Memory B cell (primary cell): ENCODE results near the gene CAMKMT.

ENCODE experiments used
- ATAC-seq: fragments of 150-1000 bp; cut with Tn5 transposase; 2 replicates; pipeline ENCODE4 v1.10.0; 2021; ENCODE audit warnings: low read depth, mild to moderate bottlenecking, moderate library complexity
- DNase-seq, 2 donors: peaks; one replicate each; pipeline ENCODE4 v3.0.0; 2022; ENCODE audit warnings: low spot score in 2 of 2
- H3K27ac Mint-ChIP-seq: one replicate; pipeline ENCODE4 v1.8.0; 2022; ENCODE audit warnings: mild to moderate bottlenecking, moderate library complexity, mixed read lengths
- H3K27me3 Mint-ChIP-seq: one replicate; pipeline ENCODE4 v1.8.0; 2022; ENCODE audit warnings: mixed read lengths
- H3K36me3 Mint-ChIP-seq: one replicate; pipeline ENCODE4 v1.8.0; 2022; ENCODE audit warnings: mild to moderate bottlenecking, mixed read lengths
- H3K4me1 Mint-ChIP-seq: one replicate; pipeline ENCODE4 v1.8.0; 2022; ENCODE audit warnings: mixed read lengths
- H3K4me3 Mint-ChIP-seq: one replicate; pipeline ENCODE4 v1.8.0; 2022; ENCODE audit warnings: mild to moderate bottlenecking, moderate library complexity, mixed read lengths
- H3K9me3 Mint-ChIP-seq: one replicate; pipeline ENCODE4 v1.8.0; 2022; ENCODE audit warnings: mixed read lengths

The CAMKMT gene

GRCh38 chr2:44526352-44526751, 164.6 kb downstream of the CAMKMT start:
- Mint-ChIP-seq H3K27ac (no peak overlapping the region), H3K9me3 (peaks cover 5% of the 10 kb centered on the region), H3K27me3 (no peaks in the 10 kb centered on the region), H3K36me3 (peaks cover 14% of the 10 kb centered on the region), H3K4me1 (peaks cover 3% of the 10 kb centered on the region), H3K4me3 (no peak overlapping the region)
- no peak for ATAC-seq
- no peak for DNase-seq

DNA sequence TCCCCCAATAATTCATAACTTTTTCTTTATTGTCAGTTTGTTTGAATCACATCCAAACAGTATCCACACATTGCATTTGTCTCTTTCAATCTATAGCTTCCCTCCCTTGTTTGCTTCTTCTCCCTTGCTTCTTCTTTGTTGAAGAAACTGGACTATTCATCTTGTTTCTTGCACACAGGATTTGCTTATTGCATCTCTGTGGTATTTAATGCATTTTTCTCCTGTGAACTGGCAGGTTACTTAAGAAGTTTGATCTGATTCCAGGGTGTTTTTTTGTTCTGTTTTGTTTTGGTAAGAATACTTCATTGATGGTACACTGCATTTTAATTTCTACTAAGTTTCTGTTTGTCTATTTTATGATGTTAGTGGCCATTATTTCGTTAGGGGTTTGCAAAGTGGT, 166.8 kb downstream of the CAMKMT start:
- DNase-seq = no peak
- H3K36me3 Mint-ChIP-seq = peaks cover 18% of the 10 kb centered on the region

GRCh38 chr2:44529448-44529847, 167.7 kb downstream of the CAMKMT start:
- ATAC-seq (no peak), DNase-seq (no peak)
- Mint-ChIP-seq H3K4me1 (peaks cover 6% of the 10 kb centered on the region), H3K36me3 (peaks cover 20% of the 10 kb centered on the region), H3K9me3 (peaks cover 3% of the 10 kb centered on the region), H3K27me3 (no peaks in the 10 kb centered on the region), H3K27ac (no peak overlapping the region), H3K4me3 (no peak overlapping the region)

More for the DNA sequence above, 166.8 kb downstream of the CAMKMT start:
- H3K27ac Mint-ChIP-seq = no peak overlapping the region
- ATAC-seq = no peak
- H3K4me3 Mint-ChIP-seq = no peak overlapping the region
- no peaks in the 10 kb centered on the region for H3K27me3 Mint-ChIP-seq
- peaks cover 5% of the 10 kb centered on the region for H3K4me1 Mint-ChIP-seq
- H3K9me3 Mint-ChIP-seq = peaks cover 4% of the 10 kb centered on the region

GRCh38 chr2:44531289-44531688, 169.5 kb downstream of the CAMKMT start:
- H3K4me3 Mint-ChIP-seq = no peak overlapping the region
- peaks cover 8% of the 10 kb centered on the region for H3K4me1 Mint-ChIP-seq
- no peak overlapping the region for H3K27ac Mint-ChIP-seq
- ATAC-seq (no peak), DNase-seq (no peak)
- H3K27me3 Mint-ChIP-seq = no peaks in the 10 kb centered on the region
- peaks cover 4% of the 10 kb centered on the region for H3K9me3 Mint-ChIP-seq
- H3K36me3 Mint-ChIP-seq = peaks cover 18% of the 10 kb centered on the region

- Mint-ChIP-seq H3K27me3 (no peaks in the 10 kb centered on the region), H3K4me1 (peaks cover 13% of the 10 kb centered on the region), H3K4me3 (no peak overlapping the region), H3K9me3 (peaks cover 6% of the 10 kb centered on the region), H3K27ac (no peak overlapping the region), H3K36me3 (peaks cover 16% of the 10 kb centered on the region)
- no peak for ATAC-seq
- DNase-seq = no peak
Observed at GRCh38 chr2:44532031-44532430, 170.3 kb downstream of the CAMKMT start.

- Mint-ChIP-seq H3K27ac (no peak overlapping the region), H3K9me3 (peaks cover 9% of the 10 kb centered on the region), H3K4me1 (peaks cover 15% of the 10 kb centered on the region), H3K4me3 (no peak overlapping the region), H3K27me3 (no peaks in the 10 kb centered on the region), H3K36me3 (peaks cover 16% of the 10 kb centered on the region)
- DNase-seq = no peak
- no peak for ATAC-seq
Observed at GRCh38 chr2:44533508-44533907, 171.8 kb downstream of the CAMKMT start.

- Mint-ChIP-seq H3K27me3 (no peaks in the 10 kb centered on the region), H3K27ac (no peak overlapping the region), H3K36me3 (peaks cover 16% of the 10 kb centered on the region), H3K4me1 (peaks cover 13% of the 10 kb centered on the region), H3K9me3 (peaks cover 9% of the 10 kb centered on the region), H3K4me3 (no peak overlapping the region)
- DNase-seq (no peak), ATAC-seq (no peak)
Observed at GRCh38 chr2:44535376-44535775, 173.6 kb downstream of the CAMKMT start.

GRCh38 chr2:44537264-44537663, 175.5 kb downstream of the CAMKMT start:
- no peaks in the 10 kb centered on the region for H3K27me3 Mint-ChIP-seq
- DNase-seq = no peak
- ATAC-seq = peak; percentile 38
- peaks cover 13% of the 10 kb centered on the region for H3K4me1 Mint-ChIP-seq
- peaks cover 9% of the 10 kb centered on the region for H3K9me3 Mint-ChIP-seq
- H3K27ac Mint-ChIP-seq = no peak overlapping the region
- H3K36me3 Mint-ChIP-seq = peaks cover 13% of the 10 kb centered on the region
- no peak overlapping the region for H3K4me3 Mint-ChIP-seq

GRCh38 chr2:44542520-44542919, 180.8 kb downstream of the CAMKMT start:
- no peak overlapping the region for H3K27ac Mint-ChIP-seq
- H3K4me3 Mint-ChIP-seq = no peak overlapping the region
- ATAC-seq (no peak), DNase-seq (no peak)
- H3K9me3 Mint-ChIP-seq = no peaks in the 10 kb centered on the region
- peaks cover 2% of the 10 kb centered on the region for H3K36me3 Mint-ChIP-seq
- H3K4me1 Mint-ChIP-seq = peaks cover 5% of the 10 kb centered on the region
- H3K27me3 Mint-ChIP-seq = no peaks in the 10 kb centered on the region

DNA sequence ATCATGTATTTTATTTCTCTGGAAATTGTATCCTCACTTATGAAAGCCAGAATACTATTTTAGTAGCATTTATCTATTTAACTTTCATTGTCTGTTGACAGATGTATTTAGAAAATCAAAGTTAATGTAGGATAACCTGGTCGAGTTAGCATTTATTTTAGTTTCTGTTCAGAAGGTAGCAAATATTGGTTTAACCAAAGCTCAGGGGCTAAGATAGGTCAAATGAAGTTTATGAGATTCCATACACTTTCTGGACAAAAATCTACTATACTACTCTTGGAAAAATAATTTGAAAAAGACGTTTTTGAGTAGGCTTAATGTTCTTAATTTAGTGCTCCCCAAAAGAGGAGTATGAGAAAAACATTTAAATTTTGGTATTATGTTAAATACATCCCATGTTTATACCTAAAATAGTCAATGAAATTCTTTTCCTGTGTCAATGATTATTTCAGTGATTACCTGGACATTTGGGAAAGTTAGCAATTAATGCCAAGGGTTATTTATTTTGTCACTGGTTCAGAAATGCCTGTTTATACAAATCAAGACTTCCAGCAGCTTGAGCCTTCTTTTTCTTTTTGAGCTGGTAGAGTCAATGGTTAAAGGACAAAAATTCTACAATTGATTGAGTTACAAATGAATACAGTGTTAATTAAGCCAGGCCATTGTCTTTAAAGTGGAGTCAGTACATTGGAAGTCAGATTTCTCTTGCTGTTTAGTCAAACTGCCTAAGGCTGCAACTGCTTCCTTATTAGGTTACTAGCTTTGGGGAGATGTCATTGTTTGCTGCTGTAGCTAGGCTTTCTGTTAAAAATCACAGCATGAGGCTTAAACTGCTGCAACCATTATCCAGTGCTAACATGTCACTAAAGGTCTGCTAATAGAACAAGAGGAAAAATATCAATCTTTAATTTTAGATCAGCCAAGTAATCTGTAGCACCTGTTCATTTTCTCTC, 182.3 kb downstream of the CAMKMT start:
- Mint-ChIP-seq H3K27ac (no peak overlapping the region), H3K4me1 (peaks cover 5% of the 10 kb centered on the region), H3K27me3 (no peaks in the 10 kb centered on the region), H3K36me3 (peaks cover 2% of the 10 kb centered on the region), H3K9me3 (no peaks in the 10 kb centered on the region), H3K4me3 (no peak overlapping the region)
- ATAC-seq = no peak
- DNase-seq = no peak

DNA sequence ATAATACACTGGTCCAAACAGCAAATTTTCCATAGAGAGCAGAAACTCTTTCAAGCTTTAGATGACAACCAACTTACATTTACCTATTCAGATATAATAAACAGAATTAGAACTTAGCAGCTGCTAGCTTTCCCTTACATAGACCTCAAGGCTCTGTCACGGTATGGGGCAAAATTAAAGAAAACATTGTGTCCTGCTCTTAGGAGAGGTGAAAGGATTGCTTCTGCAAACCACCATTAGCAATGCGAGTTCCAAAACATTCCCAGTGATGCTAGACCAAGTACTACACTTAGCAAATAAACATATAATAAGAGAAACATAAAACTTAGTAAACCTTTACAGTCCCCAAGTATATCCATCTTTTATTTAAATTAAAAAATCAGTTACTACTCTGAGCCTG, 183.3 kb downstream of the CAMKMT start:
- DNase-seq (no peak), ATAC-seq (no peak)
- no peaks in the 10 kb centered on the region for H3K27me3 Mint-ChIP-seq
- no peaks in the 10 kb centered on the region for H3K9me3 Mint-ChIP-seq
- H3K27ac Mint-ChIP-seq = no peak overlapping the region
- H3K36me3 Mint-ChIP-seq = peaks cover 2% of the 10 kb centered on the region
- peaks cover 5% of the 10 kb centered on the region for H3K4me1 Mint-ChIP-seq
- no peak overlapping the region for H3K4me3 Mint-ChIP-seq

- H3K4me3 Mint-ChIP-seq = no peak overlapping the region
- peaks cover 5% of the 10 kb centered on the region for H3K4me1 Mint-ChIP-seq
Observed at GRCh38 chr2:44546459-44547127, 184.8 kb downstream of the CAMKMT start.

DNA sequence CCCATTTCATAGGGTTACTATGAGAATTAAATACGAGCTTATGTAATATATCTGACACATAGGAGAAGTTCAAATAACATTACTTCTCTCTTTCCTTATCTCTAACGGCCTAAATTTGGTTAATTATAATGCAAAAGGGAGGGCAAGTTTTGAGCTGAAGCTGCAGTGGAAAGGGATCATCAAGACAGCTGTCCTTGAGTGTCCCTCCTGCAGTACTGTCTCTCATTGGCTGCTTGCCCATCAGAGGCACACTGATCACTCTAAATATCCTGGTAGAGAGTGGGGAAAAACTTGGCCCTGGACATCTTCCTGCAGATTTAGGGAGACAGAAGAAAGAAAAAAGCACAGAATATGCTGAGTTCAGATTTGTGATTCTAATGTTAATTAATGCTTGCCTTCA, 186.0 kb downstream of the CAMKMT start:
- DNase-seq (no peak), ATAC-seq (no peak)
- Mint-ChIP-seq H3K36me3 (peaks cover 2% of the 10 kb centered on the region), H3K4me3 (no peak overlapping the region), H3K27ac (no peak overlapping the region), H3K9me3 (no peaks in the 10 kb centered on the region), H3K27me3 (no peaks in the 10 kb centered on the region), H3K4me1 (peaks cover 3% of the 10 kb centered on the region)

More at GRCh38 chr2:44546459-44547127, 184.8 kb downstream of the CAMKMT start:
- H3K36me3 Mint-ChIP-seq = peaks cover 2% of the 10 kb centered on the region
- ATAC-seq (no peak), DNase-seq (no peak)
- H3K9me3 Mint-ChIP-seq = no peaks in the 10 kb centered on the region
- no peak overlapping the region for H3K27ac Mint-ChIP-seq
- H3K27me3 Mint-ChIP-seq = no peaks in the 10 kb centered on the region

- Mint-ChIP-seq H3K4me1 (peaks cover 3% of the 10 kb centered on the region), H3K27ac (no peak overlapping the region), H3K9me3 (no peaks in the 10 kb centered on the region), H3K36me3 (peaks cover 2% of the 10 kb centered on the region), H3K27me3 (no peaks in the 10 kb centered on the region), H3K4me3 (no peak overlapping the region)
- ATAC-seq (no peak), DNase-seq (no peak)
Observed at GRCh38 chr2:44548221-44549098, 186.7 kb downstream of the CAMKMT start.
